Measurements from ENCODE around the gene ELOVL1. TPM values are rescaled to one million over a fixed set of nuclear protein-coding genes. Genes with fewer than 3 reads are reported as not detected.
"Not testable (repeated sequence)": the region's sequence is repeated elsewhere in the genome, so short reads cannot be mapped to it uniquely, and the experiment has no call there.

Gene ELOVL1
- total and polyA plus RNA-seq, 12 donors, result 18.4 to 82.0 (median 28.3) TPM

DNA sequence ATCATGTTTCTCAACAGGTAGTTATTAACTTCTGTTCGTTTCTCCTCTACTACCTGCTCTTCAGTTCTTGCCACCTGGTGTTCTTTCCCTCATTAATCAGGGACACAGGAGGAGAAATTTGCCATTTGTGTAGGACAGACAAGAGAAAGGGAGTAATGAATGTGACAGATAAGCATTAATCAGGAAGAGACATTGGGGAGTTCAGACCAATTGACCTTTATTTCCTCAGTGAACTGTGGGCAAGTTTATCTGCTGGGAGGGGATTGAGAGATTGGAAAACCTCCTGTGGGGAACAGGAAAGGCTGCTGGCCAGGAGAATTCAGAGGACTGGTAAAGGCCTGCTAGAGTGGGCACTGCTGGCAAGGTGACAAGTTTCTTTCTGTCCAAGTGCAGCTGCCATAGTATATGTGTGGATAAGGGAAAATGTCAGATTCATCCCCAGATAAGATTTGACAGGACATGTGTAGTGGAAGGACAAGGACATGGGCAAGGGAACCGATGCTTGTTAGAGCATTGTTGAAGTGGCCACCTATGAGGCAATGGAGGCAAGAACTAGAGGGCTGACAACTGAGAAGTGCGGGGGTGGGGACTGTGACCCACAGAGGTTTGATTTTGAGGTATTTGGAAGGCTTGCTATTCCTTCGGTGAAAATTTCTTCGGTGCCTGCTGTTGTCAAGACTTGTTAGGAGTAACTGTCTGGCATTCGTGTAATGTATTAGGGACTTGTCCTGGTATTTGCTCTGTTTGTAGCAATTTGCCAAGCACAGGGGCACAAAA is 34.5 kb upstream of the ELOVL1 start:
- 88 to 89% methylated on average over 6 of the region's 6 CpGs for WGBS, 2 donors
- H3K36me3 ChIP-seq, result peaks cover 0 to 69% (median 35%) of the 10 kb centered on the region in 9 donors
- H3K4me3 ChIP-seq, result no peak overlapping the region
- no peak for DNase-seq
- H3K27ac ChIP-seq, result no peak overlapping the region
- H3K9me3 ChIP-seq, result no peaks in the 10 kb centered on the region
- no peak for ATAC-seq
- peaks cover 0 to 7% (median 0%) of the 10 kb centered on the region in 9 donors for H3K4me1 ChIP-seq
- no peaks in the 10 kb centered on the region for H3K27me3 ChIP-seq
- TF ChIP-seq, protein P1, sequence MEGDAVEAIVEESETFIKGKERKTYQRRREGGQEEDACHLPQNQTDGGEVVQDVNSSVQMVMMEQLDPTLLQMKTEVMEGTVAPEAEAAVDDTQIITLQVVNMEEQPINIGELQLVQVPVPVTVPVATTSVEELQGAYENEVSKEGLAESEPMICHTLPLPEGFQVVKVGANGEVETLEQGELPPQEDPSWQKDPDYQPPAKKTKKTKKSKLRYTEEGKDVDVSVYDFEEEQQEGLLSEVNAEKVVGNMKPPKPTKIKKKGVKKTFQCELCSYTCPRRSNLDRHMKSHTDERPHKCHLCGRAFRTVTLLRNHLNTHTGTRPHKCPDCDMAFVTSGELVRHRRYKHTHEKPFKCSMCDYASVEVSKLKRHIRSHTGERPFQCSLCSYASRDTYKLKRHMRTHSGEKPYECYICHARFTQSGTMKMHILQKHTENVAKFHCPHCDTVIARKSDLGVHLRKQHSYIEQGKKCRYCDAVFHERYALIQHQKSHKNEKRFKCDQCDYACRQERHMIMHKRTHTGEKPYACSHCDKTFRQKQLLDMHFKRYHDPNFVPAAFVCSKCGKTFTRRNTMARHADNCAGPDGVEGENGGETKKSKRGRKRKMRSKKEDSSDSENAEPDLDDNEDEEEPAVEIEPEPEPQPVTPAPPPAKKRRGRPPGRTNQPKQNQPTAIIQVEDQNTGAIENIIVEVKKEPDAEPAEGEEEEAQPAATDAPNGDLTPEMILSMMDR (IDR thresholded peaks at IDR 0.05), result no peak
- intact Hi-C loops (cut with DNase I), result no loop called here

DNA sequence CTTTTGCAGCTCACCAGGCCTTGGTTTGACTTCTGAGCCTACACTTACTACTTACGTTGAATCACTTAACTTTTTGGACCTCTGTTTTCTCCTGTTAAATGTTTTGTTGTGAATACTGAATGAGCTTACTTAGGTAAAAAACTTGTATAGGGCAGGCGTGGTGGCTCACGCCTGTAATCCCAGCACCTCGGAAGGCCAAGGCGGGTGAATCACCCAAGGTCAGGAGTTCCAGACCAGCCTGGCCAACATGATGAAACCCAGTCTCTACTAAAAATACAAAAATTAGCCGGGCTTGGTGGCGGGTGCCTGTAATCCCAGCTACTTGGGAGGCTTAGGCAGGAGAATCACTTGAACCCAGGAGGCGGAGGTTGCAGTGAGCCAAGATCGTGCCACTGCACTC is 32.6 kb upstream of the ELOVL1 start:
- 95 to 97% methylated on average over 9 of the region's 9 CpGs for WGBS, 2 donors
- DNase-seq; ATAC-seq; intact Hi-C loops (cut with DNase I); H3K4me1 ChIP-seq; H3K4me3 ChIP-seq; H3K9me3 ChIP-seq; H3K27ac ChIP-seq; H3K27me3 ChIP-seq: not testable (repeated sequence)
- peaks cover 0 to 68% (median 17%) of the 10 kb centered on the region in 9 donors for H3K36me3 ChIP-seq

DNA sequence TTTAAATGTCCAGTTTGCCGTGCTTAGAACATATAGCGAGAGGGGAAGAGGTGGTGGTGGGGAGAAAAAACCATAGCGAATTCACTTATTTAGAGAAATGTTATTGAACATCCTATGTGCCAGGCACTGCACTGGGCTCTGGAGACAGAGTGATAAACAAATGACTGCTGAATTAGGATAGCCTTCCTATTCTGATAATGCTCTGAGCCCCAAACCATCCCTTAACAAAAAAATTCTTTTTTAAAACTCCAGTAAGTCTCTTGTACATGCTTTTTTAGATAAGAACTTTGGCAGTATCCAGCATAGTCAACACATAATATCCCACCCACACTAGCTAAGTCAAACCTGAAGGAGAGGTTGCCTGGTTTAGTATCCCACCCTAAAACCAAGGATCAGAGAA is 30.4 kb upstream of the ELOVL1 start:
- TF ChIP-seq, protein P1 (IDR thresholded peaks at IDR 0.05), result no peak
- H3K27me3 ChIP-seq, result no peaks in the 10 kb centered on the region
- no peak overlapping the region for H3K27ac ChIP-seq
- H3K9me3 ChIP-seq, result no peaks in the 10 kb centered on the region
- no peak for ATAC-seq
- H3K4me1 ChIP-seq, result no peaks in the 10 kb centered on the region
- intact Hi-C loops (cut with DNase I), result no loop called here
- no peak overlapping the region for H3K4me3 ChIP-seq
- no peak for DNase-seq
- 96 to 97% methylated on average over 3 of the region's 3 CpGs for WGBS, 2 donors
- peaks cover 0 to 68% (median 3%) of the 10 kb centered on the region in 9 donors for H3K36me3 ChIP-seq

DNA sequence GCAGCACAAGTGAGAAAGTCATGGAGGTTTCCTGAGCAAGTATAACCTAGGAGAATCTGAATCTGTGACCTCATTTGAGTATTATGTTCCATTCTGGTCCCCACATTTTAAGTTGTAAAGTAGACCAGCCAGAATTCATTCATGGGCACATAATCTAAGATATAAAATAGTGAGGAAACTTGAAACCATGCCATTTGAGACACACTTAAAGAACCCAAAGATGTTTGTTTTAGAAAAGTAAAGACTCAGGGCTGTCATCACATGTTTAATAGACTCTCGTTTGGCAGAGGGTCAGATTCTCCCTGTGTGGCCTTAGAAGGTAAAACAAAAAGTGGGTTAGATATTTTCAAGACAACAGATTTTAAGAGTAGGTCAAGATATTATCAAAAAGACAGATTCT is 28.2 kb upstream of the ELOVL1 start:
- WGBS, 2 donors, result 75 to 78% methylated on average over 1 of the region's 1 CpG
- ATAC-seq (no peak), DNase-seq (no peak)
- intact Hi-C loops (cut with DNase I), result no loop called here
- Histone ChIP-seq H3K9me3 (no peaks in the 10 kb centered on the region), H3K4me3 (no peak overlapping the region), H3K4me1 (peaks cover 0 to 9% (median 4%) of the 10 kb centered on the region in 9 donors), H3K27me3 (no peaks in the 10 kb centered on the region), H3K36me3 (peaks cover 0 to 55% (median 3%) of the 10 kb centered on the region in 9 donors), H3K27ac (no peak overlapping the region)
- TF ChIP-seq, protein P1 (IDR thresholded peaks at IDR 0.05), result no peak

DNA sequence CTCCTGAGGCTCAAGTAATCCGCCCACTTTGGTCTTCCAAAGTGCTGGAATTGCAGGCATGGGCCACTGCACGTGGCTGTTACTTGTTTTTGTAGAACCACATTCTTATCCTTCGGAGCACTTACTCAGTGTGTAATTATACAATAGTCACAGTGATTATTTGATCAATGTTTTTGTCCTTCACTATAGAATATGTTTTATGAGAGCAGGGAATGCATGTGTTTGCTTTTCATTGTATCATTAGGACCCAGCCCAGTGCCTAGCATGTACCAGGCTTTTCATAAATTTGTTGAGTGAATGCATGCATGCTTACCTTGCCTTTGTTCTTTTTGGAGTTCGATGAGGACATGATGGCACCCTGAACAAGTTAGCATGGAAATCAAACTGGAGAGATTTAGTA is 27.7 kb upstream of the ELOVL1 start:
- ATAC-seq (no peak), DNase-seq (no peak)
- H3K36me3 ChIP-seq, result peaks cover 0 to 51% (median 3%) of the 10 kb centered on the region in 9 donors
- TF ChIP-seq, protein P1 (IDR thresholded peaks at IDR 0.05), result no peak
- no peak overlapping the region for H3K4me3 ChIP-seq
- intact Hi-C loops (cut with DNase I), result no loop called here
- H3K27me3 ChIP-seq, result no peaks in the 10 kb centered on the region
- H3K27ac ChIP-seq, result no peak overlapping the region
- H3K9me3 ChIP-seq, result no peaks in the 10 kb centered on the region
- 89 to 95% methylated on average over 4 of the region's 4 CpGs for WGBS, 2 donors
- H3K4me1 ChIP-seq, result peaks cover 3 to 15% (median 9%) of the 10 kb centered on the region in 9 donors

Data from heart right ventricle (tissue), 16 donors.